Activated CD4-positive, alpha-beta T cell treated with anti-CD3 and anti-CD28 coated beads for 48 hours (primary cell): ENCODE results near the gene ARHGAP27.
A peak's percentile ranks its signal among the peaks of the same experiment; 100 is the strongest.
"Not testable (repeated sequence)": the region's sequence is repeated elsewhere in the genome, so short reads cannot be mapped to it uniquely, and the experiment has no call there.

Source experiments
- DNase-seq: peaks from one replicate; pipeline ENCODE4 v3.0.0-alpha.2; 2020

Gene ARHGAP27

DNA sequence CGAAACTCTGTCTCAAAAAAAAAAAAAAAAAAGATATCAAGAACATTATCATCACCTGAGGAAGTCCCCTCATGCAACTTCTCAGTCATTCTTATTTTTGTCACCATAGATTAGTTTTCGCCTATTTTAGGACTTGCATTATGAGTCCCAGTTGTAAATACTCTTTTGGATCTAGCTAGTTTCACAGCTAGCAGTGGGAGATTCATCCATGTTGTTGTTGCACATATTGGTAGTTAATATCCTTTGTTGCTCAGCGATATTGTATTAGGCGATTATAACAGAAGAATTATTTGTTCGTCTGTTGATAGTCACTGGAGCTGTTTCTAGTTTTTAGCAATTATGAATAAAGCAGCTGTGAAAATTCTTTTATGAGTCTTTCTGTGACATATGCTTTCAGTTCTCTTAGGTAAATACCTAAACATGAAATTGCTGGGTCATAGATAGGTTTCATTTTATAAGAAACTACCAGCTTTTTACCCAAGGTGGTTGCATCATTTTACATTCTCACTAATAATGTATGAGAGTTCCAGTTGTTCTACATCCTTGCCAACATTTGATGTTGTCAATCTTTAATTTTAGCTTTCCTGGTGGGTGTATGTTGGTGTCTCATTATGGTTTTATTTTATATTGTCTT, 75.2 kb downstream of the ARHGAP27 start:
- no peak for DNase-seq

DNA sequence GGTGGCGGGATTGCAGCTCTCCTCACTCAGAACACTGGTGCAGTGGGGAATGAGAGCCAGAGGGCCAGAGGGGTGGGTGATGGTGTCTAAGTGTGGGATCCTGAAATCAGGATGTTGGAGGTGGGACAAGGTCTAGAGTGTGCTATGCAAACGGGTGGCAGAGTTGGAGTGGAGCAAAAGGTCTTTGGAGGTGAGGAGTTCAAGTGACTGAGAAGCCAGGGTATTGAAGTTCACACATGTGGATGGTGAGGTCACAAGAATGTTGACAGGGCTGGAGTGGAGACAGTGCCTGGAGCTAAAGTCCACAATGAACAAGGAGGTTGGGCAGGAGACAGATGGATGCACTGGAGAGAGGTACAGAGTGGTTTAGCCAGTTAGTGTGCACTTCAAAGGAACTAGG, 77.6 kb downstream of the ARHGAP27 start:
- DNase-seq = no peak

DNA sequence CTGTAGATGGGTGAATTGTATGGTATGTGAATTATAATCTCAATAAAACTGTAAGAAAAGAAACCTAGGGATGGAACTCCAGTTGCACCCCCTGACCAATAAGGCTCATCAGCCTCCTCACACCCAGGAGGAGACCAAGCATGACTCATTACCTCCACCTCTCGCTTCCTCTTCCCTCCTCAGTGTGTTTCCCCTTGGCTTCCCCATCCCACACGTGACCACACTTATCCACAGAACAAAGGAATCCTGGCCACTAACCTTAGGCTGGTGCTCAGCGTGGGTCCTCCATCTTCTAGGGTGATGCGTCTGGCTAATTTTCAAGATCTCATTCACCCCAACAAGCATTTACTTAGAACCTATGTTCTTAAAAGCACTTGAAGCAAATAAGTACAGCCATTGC, 79.6 kb downstream of the ARHGAP27 start:
- DNase-seq = peak; percentile 55

DNA sequence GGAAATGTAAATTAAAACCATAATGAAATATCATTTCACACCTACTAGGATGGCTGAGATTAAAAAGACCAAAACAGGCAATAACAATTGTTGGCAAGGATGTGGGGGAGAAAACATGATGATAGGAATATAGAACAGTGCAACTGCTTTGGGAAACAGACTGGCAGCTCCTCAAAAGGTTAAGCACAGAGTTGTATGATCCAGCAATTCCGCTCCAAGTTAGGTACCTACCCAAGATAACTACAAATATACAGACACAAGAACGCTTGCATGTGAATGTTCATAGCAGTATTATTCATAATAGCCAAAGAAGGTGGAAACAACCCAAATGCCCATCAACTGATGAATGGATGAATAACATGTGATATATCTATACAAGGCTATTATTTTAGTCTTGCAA, 80.8 kb downstream of the ARHGAP27 start:
- DNase-seq = no peak

DNA sequence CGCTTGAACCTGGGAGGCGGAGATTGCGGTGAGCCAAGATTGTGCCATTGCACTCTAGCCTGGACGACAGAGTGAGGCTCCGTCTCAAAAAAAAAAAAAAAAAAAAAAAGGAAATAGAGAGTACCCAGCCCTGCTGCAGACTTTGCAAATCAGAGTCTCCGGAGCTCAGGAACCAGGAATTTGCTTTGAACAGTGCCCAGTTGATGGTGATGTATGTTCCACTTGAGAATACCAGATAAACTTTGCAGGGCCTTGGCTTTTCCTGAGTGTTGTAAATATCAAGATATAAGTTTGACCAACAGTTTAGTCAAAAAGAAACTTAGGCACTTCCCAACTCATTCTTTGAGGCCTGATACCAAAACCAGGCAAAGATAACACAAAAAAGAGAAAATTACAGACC, 85.2 kb downstream of the ARHGAP27 start:
- no peak for DNase-seq

DNA sequence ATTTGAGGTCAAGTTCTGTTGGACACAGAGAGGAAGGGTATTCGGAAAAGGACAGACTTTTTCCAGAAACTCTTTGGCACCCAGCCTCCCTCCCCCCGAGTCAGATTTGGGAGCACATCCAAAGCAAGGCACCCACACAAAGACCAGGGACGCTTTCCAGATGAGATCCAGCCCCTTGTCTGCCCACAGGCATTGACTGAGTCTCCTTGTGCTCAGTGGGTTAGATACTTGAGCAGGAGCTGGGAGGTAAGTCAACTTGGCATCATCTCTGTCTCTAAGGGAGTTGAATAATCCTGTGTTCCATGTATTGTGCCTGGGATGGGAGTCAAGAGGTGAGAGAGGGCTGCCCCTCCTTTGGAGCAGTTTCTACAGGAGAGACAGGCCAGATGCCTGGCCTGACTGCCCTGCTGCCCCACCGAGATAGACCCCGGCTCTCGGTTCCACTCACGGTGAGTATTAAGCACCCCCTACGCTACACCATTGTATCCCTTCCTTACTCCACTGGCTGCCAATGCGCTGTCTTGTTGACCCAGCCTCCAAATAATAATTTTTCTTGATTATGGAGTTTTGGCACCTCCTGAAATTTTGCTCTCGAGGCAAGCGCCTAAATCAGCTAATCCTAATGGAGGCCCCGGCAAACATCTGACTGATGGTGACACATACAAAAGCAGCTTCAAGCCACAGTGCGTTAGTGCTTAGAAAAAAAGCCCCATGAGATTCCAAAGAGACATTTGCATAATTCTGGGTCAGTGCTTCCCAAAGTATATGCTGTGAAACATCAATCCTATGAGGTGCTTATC, 86.3 kb downstream of the ARHGAP27 start:
- no peak for DNase-seq

DNA sequence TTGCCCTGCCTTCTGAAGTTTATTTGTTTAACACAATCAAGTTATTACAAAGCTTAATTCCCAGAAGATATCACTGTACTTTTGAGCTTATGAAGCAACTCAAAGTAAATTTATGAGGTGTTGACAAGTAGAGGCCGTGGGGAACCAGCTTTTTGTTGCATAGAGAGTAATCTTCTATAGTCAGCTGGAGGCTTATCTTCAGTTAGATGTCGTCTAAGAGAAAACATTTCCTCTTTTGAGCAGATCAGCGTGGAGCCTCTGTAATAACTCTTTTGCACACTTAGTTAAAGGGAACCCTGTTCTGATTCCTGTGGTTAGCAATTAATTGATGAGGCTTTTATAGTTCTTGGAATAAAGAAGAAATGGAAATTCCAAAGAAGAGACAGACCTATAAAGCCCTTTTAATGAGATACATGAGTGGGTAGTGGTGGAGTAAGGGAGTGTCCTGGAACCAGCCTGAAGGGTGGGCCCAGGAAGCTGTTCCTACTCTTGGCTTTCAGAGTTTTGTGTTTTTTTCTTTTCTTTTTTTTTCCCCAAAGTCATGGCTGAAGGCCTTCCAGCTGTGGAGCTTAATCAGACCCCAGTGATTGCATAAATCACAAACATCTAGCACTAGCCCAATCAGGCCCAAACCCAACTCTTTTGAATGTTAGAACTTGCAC, 87.0 kb downstream of the ARHGAP27 start:
- DNase-seq = no peak

DNA sequence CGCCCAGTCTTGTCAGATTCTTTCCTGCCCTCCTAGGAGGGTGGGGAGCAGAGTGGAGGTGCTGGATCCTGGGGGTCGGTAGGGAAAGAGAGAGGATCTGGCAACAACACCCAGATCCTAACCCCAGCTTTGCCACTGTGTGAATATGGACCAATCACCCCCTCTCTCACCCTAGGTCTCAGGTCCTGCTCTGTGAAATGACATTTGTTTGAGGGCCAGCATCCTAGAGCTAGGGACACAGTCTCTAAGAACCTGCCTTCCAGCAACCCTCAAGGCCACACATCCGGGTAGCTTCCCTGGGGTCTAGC, 87.5 kb downstream of the ARHGAP27 start:
- DNase-seq = no peak

DNA sequence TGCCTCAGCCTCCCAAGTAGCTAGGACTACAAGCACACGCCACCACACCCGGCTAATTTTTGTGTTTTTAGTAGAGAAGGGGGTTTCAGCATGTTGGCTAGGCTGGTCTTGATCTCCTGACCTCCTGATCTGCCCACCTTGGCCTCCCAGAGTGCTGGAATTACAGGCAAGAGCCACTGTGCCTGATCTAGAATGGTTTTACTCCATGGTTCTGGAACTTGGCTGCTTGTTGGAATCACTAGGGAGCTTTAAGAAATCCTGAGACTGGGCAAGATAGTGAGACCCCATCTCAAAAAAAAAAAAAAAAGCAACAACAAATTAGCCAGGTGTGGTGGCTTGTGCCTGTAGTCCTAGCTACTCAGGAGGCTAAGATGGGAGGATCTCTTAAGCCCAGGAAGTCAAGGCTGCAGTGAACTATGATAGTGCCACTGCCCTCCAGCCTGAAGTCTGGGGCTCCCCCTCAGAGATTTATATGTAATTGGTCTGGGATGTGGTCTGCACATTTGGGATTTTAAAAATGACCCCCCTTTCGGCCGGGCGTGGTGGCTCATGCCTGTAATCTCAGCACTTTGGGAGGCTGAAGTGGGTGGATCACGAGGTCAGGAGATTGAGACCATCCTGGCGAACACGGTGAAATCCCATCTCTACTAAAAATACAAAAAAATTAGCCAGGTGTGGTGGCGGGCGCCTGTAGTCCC, 88.6 kb downstream of the ARHGAP27 start:
- not testable (repeated sequence) for DNase-seq
